ENCODE data around the gene TMOD4. TPM values are rescaled to one million over a fixed set of nuclear protein-coding genes. Genes with fewer than 3 reads are reported as not detected.

Gene TMOD4
- 0.24 to 0.29 TPM (median 0.28 TPM) in 3 of 5 replicates, not detected in the others for total RNA-seq (2022; extraction: Qiagen RNA extraction)

GRCh38 chr1:151175863-151176262 lies at the start of gene TMOD4:
TSS of gene TMOD4 (minus strand) at chr1:151175981. CDS start at chr1:151174875, 1,106 bp downstream.

GRCh38 chr1:151198254-151199127 lies 22.7 kb upstream of the TMOD4 start, which contains the start of gene PIP5K1A:
TSS of gene PIP5K1A (plus strand) at chr1:151198552. CDS start at chr1:151198997, 445 bp downstream.

GRCh38 chr1:151189637-151190445 lies 14.1 kb upstream of the TMOD4 start, which contains the start of gene VPS72:
TSS of gene VPS72 (minus strand) at chr1:151190197. CDS start at chr1:151190121, 76 bp downstream.

GRCh38 chr1:151165738-151166504 lies 9.9 kb downstream of the TMOD4 start, which contains the start of the genes LYSMD1 and SCNM1:
TSS of gene LYSMD1 (minus strand) at chr1:151165902. CDS start at chr1:151165258, 644 bp downstream.
TSS of gene SCNM1 (plus strand) at chr1:151166144. CDS start at chr1:151166153, 9 bp downstream.

GRCh38 chr1:151156515-151156819 lies 19.3 kb downstream of the TMOD4 start, which contains the start of gene TNFAIP8L2:
TSS of gene TNFAIP8L2 (plus strand) at chr1:151156649. CDS start at chr1:151158698, 2,049 bp downstream.

GRCh38 chr1:151146412-151147131 lies 29.2 kb downstream of the TMOD4 start, which contains the start of gene SEMA6C:
TSS of gene SEMA6C (minus strand) at chr1:151146631. CDS start at chr1:151142621, 4,010 bp downstream.

Other genes starting within 250 kb of the TMOD4 start
- 20.7 to 23.2 TPM (median 21.6 TPM) in 5 replicates for gene SETDB1, start 249.6 kb downstream of the TMOD4 start, total RNA-seq (2022; extraction: Qiagen RNA extraction)
- gene CERS2, start 201.1 kb downstream of the TMOD4 start, total RNA-seq (2022; extraction: Qiagen RNA extraction) = 230 to 240 TPM (median 231 TPM) in 5 replicates
- 0.56 to 1.0 TPM (median 0.72 TPM) in 5 replicates for gene ANXA9, start 193.7 kb downstream of the TMOD4 start, total RNA-seq (2022; extraction: Qiagen RNA extraction)
- gene MINDY1, start 169.1 kb downstream of the TMOD4 start, total RNA-seq (2022; extraction: Qiagen RNA extraction) = 2.4 to 3.5 TPM (median 3.1 TPM) in 5 replicates
- 12.1 to 17.8 TPM (median 16.5 TPM) in 5 replicates for gene PRUNE1, start 167.5 kb downstream of the TMOD4 start, total RNA-seq (2022; extraction: Qiagen RNA extraction)
- 0.04 to 0.16 TPM (median 0.15 TPM) in 5 replicates for gene BNIPL, start 139.4 kb downstream of the TMOD4 start, total RNA-seq (2022; extraction: Qiagen RNA extraction)
- 5.4 to 7.8 TPM (median 6.7 TPM) in 5 replicates for gene C1orf56, start 128.2 kb downstream of the TMOD4 start, total RNA-seq (2022; extraction: Qiagen RNA extraction)
- 74.5 to 87.3 TPM (median 78.1 TPM) in 5 replicates for gene CDC42SE1, start 116.4 kb downstream of the TMOD4 start, total RNA-seq (2022; extraction: Qiagen RNA extraction)
- 12.0 to 14.2 TPM (median 13.9 TPM) in 5 replicates for gene MLLT11, start 115.6 kb downstream of the TMOD4 start, total RNA-seq (2022; extraction: Qiagen RNA extraction)
- gene GABPB2, start 105.2 kb downstream of the TMOD4 start, total RNA-seq (2022; extraction: Qiagen RNA extraction) = 2.5 to 3.3 TPM (median 2.9 TPM) in 5 replicates
- gene SEMA6C, start 29.4 kb downstream of the TMOD4 start, total RNA-seq (2022; extraction: Qiagen RNA extraction) = 1.2 to 2.4 TPM (median 1.8 TPM) in 5 replicates
- not detected in 5 replicates for gene TNFAIP8L2, start 19.3 kb downstream of the TMOD4 start, total RNA-seq (2022; extraction: Qiagen RNA extraction)
- gene LYSMD1, start 10.1 kb downstream of the TMOD4 start, total RNA-seq (2022; extraction: Qiagen RNA extraction) = 5.1 to 7.6 TPM (median 5.9 TPM) in 5 replicates
- gene SCNM1, start 9.8 kb downstream of the TMOD4 start, total RNA-seq (2022; extraction: Qiagen RNA extraction) = 44.2 to 52.2 TPM (median 45.8 TPM) in 5 replicates
- 45.3 to 64.3 TPM (median 46.2 TPM) in 5 replicates for gene VPS72, start 14.2 kb upstream of the TMOD4 start, total RNA-seq (2022; extraction: Qiagen RNA extraction)
- gene PIP5K1A, start 22.6 kb upstream of the TMOD4 start, total RNA-seq (2022; extraction: Qiagen RNA extraction) = 49.3 to 62.2 TPM (median 52.8 TPM) in 5 replicates
- gene PSMD4, start 78.8 kb upstream of the TMOD4 start, total RNA-seq (2022; extraction: Qiagen RNA extraction) = 156 to 191 TPM (median 190 TPM) in 5 replicates
- 12.3 to 15.7 TPM (median 13.9 TPM) in 5 replicates for gene ZNF687, start 106.3 kb upstream of the TMOD4 start, total RNA-seq (2022; extraction: Qiagen RNA extraction)
- gene PI4KB, start 151.4 kb upstream of the TMOD4 start, total RNA-seq (2022; extraction: Qiagen RNA extraction) = 23.7 to 25.2 TPM (median 24.4 TPM) in 5 replicates
- gene RFX5, start 171.3 kb upstream of the TMOD4 start, total RNA-seq (2022; extraction: Qiagen RNA extraction) = 18.1 to 21.5 TPM (median 20.6 TPM) in 5 replicates
- gene SELENBP1, start 196.7 kb upstream of the TMOD4 start, total RNA-seq (2022; extraction: Qiagen RNA extraction) = 6.4 to 8.5 TPM (median 7.8 TPM) in 5 replicates
- gene PSMB4, start 223.6 kb upstream of the TMOD4 start, total RNA-seq (2022; extraction: Qiagen RNA extraction) = 352 to 444 TPM (median 418 TPM) in 5 replicates

Measured in A549 treated with AZD2906 at 1 μM for 4 hours (cell line).